Measurements from ENCODE around the gene RAD54L2.
"Not testable (repeated sequence)": the region's sequence is repeated elsewhere in the genome, so short reads cannot be mapped to it uniquely, and the experiment has no call there.

RAD54L2 gene

GRCh38 chr3:51535146-51536019 lies 3.1 kb upstream of the RAD54L2 start:
- no peak overlapping the region for H3K27ac ChIP-seq
- DNase-seq (ENCODE audit: low spot score): no peak
- TF ChIP-seq, protein P1, sequence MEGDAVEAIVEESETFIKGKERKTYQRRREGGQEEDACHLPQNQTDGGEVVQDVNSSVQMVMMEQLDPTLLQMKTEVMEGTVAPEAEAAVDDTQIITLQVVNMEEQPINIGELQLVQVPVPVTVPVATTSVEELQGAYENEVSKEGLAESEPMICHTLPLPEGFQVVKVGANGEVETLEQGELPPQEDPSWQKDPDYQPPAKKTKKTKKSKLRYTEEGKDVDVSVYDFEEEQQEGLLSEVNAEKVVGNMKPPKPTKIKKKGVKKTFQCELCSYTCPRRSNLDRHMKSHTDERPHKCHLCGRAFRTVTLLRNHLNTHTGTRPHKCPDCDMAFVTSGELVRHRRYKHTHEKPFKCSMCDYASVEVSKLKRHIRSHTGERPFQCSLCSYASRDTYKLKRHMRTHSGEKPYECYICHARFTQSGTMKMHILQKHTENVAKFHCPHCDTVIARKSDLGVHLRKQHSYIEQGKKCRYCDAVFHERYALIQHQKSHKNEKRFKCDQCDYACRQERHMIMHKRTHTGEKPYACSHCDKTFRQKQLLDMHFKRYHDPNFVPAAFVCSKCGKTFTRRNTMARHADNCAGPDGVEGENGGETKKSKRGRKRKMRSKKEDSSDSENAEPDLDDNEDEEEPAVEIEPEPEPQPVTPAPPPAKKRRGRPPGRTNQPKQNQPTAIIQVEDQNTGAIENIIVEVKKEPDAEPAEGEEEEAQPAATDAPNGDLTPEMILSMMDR (IDR thresholded peaks at IDR 0.05): no peak

DNA sequence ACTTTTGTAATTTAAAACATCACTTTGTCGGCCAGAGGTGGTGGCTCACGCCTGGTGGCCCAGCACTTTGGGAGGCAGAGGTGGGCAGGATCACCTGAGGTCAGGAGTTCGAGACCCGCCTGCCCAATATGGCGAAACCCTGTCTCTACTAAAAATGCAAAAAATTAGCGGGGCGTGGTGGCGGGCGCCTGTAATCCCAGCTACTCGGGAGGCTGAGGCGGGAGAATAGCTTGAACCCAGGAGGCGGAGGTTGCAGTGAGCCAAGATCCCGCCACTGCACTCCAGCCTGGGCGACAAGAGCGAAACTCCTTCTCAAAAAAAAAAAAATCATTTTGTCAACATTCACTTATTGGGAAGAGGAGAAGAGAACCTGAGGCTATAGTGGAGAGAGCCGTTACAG lies 888 bp upstream of the RAD54L2 start:
- peak overlapping the region; percentile 88 for H3K4me3 ChIP-seq
- not testable (repeated sequence) for DNase-seq (ENCODE audit: low spot score)
- peak overlapping the region; percentile 81 to 87 for H3K27ac ChIP-seq

More at GRCh38 chr3:51535146-51536019, 3.1 kb upstream of the RAD54L2 start:
- H3K4me3 ChIP-seq: no peak overlapping the region

DNA sequence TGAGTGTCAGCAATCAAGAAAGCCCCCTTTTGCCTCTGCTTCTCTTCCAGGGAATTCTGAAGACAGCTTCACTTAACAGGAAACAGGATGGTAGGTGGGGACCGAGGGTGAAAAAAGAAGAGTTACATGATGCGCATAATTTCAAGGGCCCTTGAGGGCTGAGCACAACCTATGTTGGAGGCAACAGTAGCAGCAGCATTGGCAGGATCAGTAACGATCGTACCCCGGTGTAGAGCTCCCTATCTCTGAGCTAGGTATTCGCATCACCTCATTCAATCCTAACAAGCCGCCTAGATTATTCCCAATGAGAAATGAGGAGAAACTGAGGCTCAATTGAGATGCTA lies 432 bp upstream of the RAD54L2 start:
- H3K27ac ChIP-seq: peak overlapping the region; percentile 81 to 87
- peak overlapping the region; percentile 88 for H3K4me3 ChIP-seq
- no peak for DNase-seq (ENCODE audit: low spot score)
- TF ChIP-seq, protein P1 (IDR thresholded peaks at IDR 0.05): no peak

DNA sequence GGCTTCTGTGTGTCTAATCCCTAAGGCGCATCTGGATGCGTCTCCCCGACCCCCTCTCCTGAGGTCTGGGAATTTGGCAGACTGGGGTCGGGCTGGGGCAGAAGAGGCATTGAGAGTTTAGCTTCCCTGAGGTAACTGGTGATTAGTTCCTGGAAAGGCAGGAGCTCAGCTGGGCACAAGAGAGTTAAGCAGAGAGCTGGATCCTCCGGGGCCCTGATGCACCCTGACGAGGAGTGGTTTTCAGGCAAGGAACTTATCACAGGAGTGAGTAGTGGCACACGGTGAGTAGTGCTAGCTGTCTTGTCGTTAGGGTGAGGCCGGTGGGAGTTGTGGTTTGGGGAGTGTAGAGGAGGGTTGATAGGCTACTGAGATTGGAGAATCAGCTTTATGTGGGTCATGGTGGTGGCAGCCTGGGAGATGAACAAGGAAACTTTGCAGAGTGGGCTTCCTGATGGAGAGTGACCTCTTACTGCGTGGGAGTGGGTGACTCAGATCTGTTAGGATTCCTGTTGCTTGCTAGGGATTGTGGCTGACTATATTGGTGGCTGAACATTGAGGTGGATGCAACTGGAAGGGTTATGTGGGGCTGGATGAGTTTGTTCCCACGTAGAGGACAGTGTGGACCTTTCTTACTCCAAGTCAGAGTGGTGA lies 897 bp downstream of the RAD54L2 start:
- Histone ChIP-seq H3K4me3 (peak overlapping the region; percentile 88), H3K27ac (peak overlapping the region; percentile 81 to 87)
- no peak for DNase-seq (ENCODE audit: low spot score)
- TF ChIP-seq, protein P1 (IDR thresholded peaks at IDR 0.05): no peak

DNA sequence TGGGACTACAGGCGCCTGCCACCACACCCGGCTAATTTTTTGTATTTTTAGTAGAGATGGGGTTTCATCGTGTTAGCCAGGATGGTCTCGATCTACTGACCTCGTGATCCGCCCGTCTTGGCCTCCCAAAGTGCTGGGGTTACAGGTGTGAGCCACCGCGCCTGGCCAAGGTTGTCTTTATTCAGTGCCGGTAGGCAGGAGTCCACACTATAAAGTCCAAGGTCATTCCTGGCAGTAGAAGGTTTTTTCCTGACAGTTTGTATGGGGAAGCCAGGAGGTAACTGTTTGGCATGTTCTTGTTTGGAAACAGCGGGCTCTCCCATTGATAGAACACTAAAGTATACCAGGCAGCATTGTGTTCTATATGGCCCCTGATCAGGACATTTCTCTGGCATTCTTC lies 4.1 kb downstream of the RAD54L2 start:
- not testable (repeated sequence) for H3K4me3 ChIP-seq; H3K27ac ChIP-seq; DNase-seq (ENCODE audit: low spot score)

- Histone ChIP-seq H3K27ac (no peak overlapping the region), H3K4me3 (no peak overlapping the region)
- no peak for DNase-seq (ENCODE audit: low spot score)
- TF ChIP-seq, protein P1 (IDR thresholded peaks at IDR 0.05): no peak
Observed at GRCh38 chr3:51544011-51544775, 5.7 kb downstream of the RAD54L2 start.

- DNase-seq (ENCODE audit: low spot score): no peak
- TF ChIP-seq, protein P1 (IDR thresholded peaks at IDR 0.05): no peak
- Histone ChIP-seq H3K27ac (no peak overlapping the region), H3K4me3 (no peak overlapping the region)
Observed at GRCh38 chr3:51547274-51547673, 8.8 kb downstream of the RAD54L2 start.

All from coronary artery (tissue), 2 donors.